Glutamatergic neuron (in vitro differentiated cells): ENCODE measurements around the gene SNX13. TPM values are rescaled to one million over a fixed set of nuclear protein-coding genes. Genes with fewer than 3 reads are reported as not detected.
"Not testable (repeated sequence)": the region's sequence is repeated elsewhere in the genome, so short reads cannot be mapped to it uniquely, and the experiment has no call there.

Source experiments
- DNase-seq: peaks from one replicate; pipeline ENCODE4 v3.0.0; 2022
- H3K27ac Mint-ChIP-seq: one replicate; pipeline ENCODE4 v1.8.0; 2020; ENCODE audit warnings: mild to moderate bottlenecking, mixed read lengths, inconsistent platforms; ENCODE audit not compliant: unreplicated experiment
- H3K27me3 Mint-ChIP-seq: one replicate; pipeline ENCODE4 v1.8.0; 2020; ENCODE audit warnings: mild to moderate bottlenecking, moderate library complexity, mixed read lengths, inconsistent platforms; ENCODE audit not compliant: unreplicated experiment
- H3K36me3 Mint-ChIP-seq: one replicate; pipeline ENCODE4 v1.8.0; 2020; ENCODE audit warnings: mild to moderate bottlenecking, mixed read lengths, inconsistent platforms; ENCODE audit not compliant: unreplicated experiment
- H3K4me1 Mint-ChIP-seq: one replicate; pipeline ENCODE4 v1.8.0; 2020; ENCODE audit warnings: mild to moderate bottlenecking, low read depth, mixed read lengths, inconsistent platforms; ENCODE audit not compliant: unreplicated experiment
- H3K4me3 Mint-ChIP-seq: one replicate; pipeline ENCODE4 v1.8.0; 2020; ENCODE audit warnings: mild to moderate bottlenecking, mixed read lengths, inconsistent platforms; ENCODE audit not compliant: unreplicated experiment
- H3K9me3 Mint-ChIP-seq: one replicate; pipeline ENCODE4 v1.8.0; 2020; ENCODE audit warnings: mild to moderate bottlenecking, moderate library complexity, mixed read lengths, inconsistent platforms; ENCODE audit not compliant: unreplicated experiment
- total RNA-seq: library from RNA; stranded (reverse); fragmentation: NEBNext Ultra II Directional; extraction: Animal tissue kit (Norgen Biotek cat#: 25700); gene quantifications from one replicate; pipeline ENCODE4 v1.2.1, GENCODE V29; 2021; ENCODE audit not compliant: unreplicated experiment
- TF ChIP-seq, protein P1 (sequence below): fragments of 200-600 bp; sonication (generic); IDR thresholded peaks from one replicate; pipeline ENCODE4 v1.5.0; 2021; ENCODE audit not compliant: partially characterized antibody, unreplicated experiment

The SNX13 gene
- total RNA-seq, 1 donor from 2014 or later, result 29.9 TPM

DNA sequence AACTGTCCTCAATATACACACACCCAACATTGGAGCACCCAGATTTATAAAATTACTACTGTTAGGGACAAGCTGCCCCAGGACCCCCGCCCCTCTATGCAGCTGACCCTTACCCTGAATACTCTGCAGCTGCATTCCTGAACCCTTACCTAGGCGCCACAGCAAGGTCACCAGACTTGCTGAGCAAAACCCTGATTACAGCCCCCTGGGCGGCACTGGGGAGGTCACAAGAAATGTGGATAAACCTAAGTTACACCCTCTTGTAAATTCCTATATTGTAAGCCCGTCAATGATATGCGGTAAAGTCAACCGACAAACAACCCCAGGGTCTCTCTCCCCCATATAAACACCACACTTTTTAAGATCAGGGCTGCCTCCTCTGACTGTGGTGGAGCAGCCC is 25.1 kb downstream of the SNX13 start:
- H3K4me1 Mint-ChIP-seq, result peaks cover 2% of the 10 kb centered on the region

DNA sequence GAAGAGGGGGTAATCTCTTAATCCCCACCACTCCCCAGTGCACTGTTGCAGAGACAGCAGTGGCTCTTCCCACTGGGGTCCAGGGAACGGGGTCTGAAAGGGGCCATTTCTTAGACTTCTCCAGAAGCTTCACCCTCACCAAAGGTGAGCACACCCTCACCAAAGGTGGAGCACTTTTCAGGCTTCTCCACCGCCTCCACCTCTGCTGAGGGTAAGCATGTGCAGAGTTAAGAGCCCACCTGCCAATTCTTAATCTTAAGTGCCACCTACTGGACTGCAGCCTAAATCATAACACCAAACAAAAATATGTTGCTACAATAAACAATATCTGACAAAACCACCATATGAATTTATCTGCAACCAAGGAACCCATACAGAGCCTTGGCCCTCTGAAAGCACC is 27.0 kb downstream of the SNX13 start:
- no peaks in the 10 kb centered on the region for H3K9me3 Mint-ChIP-seq
- no peak overlapping the region for H3K4me3 Mint-ChIP-seq
- DNase-seq, result no peak
- no peak overlapping the region for H3K27ac Mint-ChIP-seq
- no peaks in the 10 kb centered on the region for H3K27me3 Mint-ChIP-seq
- H3K36me3 Mint-ChIP-seq, result no peaks in the 10 kb centered on the region
- TF ChIP-seq, protein P1, sequence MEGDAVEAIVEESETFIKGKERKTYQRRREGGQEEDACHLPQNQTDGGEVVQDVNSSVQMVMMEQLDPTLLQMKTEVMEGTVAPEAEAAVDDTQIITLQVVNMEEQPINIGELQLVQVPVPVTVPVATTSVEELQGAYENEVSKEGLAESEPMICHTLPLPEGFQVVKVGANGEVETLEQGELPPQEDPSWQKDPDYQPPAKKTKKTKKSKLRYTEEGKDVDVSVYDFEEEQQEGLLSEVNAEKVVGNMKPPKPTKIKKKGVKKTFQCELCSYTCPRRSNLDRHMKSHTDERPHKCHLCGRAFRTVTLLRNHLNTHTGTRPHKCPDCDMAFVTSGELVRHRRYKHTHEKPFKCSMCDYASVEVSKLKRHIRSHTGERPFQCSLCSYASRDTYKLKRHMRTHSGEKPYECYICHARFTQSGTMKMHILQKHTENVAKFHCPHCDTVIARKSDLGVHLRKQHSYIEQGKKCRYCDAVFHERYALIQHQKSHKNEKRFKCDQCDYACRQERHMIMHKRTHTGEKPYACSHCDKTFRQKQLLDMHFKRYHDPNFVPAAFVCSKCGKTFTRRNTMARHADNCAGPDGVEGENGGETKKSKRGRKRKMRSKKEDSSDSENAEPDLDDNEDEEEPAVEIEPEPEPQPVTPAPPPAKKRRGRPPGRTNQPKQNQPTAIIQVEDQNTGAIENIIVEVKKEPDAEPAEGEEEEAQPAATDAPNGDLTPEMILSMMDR, result no peak
- H3K4me1 Mint-ChIP-seq, result peaks cover 2% of the 10 kb centered on the region

More for the DNA sequence above, 25.1 kb downstream of the SNX13 start:
- no peak for DNase-seq
- no peaks in the 10 kb centered on the region for H3K27me3 Mint-ChIP-seq
- TF ChIP-seq, protein P1, result no peak
- no peaks in the 10 kb centered on the region for H3K36me3 Mint-ChIP-seq
- no peaks in the 10 kb centered on the region for H3K9me3 Mint-ChIP-seq
- no peak overlapping the region for H3K4me3 Mint-ChIP-seq
- no peak overlapping the region for H3K27ac Mint-ChIP-seq

DNA sequence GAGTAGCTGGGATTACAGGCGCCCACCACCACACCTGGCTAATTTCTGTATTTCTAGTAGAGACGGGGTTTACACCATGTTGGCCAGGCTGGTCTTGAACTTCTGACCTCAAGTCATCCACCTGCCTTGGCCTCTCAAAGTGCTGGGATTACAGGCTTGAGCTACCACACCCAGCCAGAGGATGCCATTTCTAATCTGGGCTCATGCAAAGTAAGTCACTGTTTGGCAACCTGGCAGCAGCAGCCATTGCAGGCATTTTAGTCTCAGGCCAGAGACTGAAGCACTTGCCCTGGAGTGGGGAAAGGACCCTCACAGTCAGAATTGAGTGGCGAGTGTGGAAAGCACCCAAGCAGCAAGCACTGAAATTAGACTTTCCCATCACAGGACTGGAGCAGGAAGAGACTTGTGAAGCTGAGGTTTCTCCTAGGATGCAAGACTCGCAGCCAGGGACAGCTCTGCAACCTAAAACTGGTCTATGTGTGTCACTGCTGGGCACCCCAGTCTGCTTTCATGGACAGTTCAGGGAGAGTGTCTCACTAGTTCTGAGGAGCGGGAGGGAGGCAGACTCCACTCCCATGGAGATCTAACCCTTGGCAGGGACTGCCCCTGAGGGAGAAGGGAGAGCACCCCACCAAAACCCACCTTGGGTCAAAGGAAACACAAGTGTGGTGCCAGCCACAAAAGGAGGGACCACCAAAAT is 27.6 kb downstream of the SNX13 start:
- Mint-ChIP-seq H3K27ac (no peak overlapping the region), H3K36me3 (no peaks in the 10 kb centered on the region), H3K9me3 (no peaks in the 10 kb centered on the region), H3K4me1 (peaks cover 2% of the 10 kb centered on the region), H3K4me3 (no peak overlapping the region), H3K27me3 (no peaks in the 10 kb centered on the region)
- TF ChIP-seq, protein P1, result no peak
- no peak for DNase-seq

DNA sequence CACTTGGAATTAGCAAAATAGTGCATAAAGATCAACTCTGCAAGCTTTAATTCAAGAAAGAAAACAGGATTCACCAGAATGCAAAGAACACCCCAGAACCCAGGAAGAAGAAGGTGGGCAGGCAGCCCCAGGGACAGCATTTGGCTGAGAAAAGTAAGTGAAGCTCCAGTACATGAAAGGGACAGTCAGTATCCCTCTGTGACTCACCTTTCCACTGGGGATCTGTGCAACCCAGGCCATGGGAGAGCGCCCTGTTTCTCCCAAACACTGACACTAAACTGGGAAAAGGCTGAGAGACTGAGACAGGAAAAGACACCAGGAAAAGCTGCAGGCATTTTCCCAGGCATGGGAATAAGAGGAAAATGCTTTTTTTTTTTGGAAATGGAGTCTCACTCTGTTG is 28.2 kb downstream of the SNX13 start:
- H3K4me3 Mint-ChIP-seq, result no peak overlapping the region
- H3K9me3 Mint-ChIP-seq, result no peaks in the 10 kb centered on the region
- no peak for DNase-seq
- peaks cover 2% of the 10 kb centered on the region for H3K4me1 Mint-ChIP-seq
- H3K27me3 Mint-ChIP-seq, result no peaks in the 10 kb centered on the region
- no peaks in the 10 kb centered on the region for H3K36me3 Mint-ChIP-seq
- H3K27ac Mint-ChIP-seq, result no peak overlapping the region
- TF ChIP-seq, protein P1, result no peak

DNA sequence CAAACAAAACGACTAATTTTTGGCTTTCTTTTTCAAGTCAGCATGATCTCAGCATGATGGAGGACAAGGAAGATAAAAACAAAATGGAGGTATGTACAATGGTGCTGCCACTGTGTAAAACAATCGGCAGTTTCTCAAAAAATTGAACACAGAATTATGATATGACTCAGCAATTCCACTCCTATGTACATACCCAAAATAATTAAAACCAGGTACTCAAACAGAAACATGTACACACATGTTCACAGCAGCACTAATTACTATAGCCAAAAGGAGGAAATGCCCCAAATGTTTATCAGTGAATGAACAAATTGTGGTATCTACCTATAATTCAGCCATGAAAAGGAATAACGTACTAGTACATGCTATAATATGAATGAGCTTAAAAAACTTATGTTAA is 29.9 kb downstream of the SNX13 start:
- H3K36me3 Mint-ChIP-seq, result no peaks in the 10 kb centered on the region
- no peak overlapping the region for H3K27ac Mint-ChIP-seq
- TF ChIP-seq, protein P1, result no peak
- H3K4me1 Mint-ChIP-seq, result peaks cover 2% of the 10 kb centered on the region
- DNase-seq, result no peak
- no peaks in the 10 kb centered on the region for H3K27me3 Mint-ChIP-seq
- H3K4me3 Mint-ChIP-seq, result no peak overlapping the region
- no peaks in the 10 kb centered on the region for H3K9me3 Mint-ChIP-seq

DNA sequence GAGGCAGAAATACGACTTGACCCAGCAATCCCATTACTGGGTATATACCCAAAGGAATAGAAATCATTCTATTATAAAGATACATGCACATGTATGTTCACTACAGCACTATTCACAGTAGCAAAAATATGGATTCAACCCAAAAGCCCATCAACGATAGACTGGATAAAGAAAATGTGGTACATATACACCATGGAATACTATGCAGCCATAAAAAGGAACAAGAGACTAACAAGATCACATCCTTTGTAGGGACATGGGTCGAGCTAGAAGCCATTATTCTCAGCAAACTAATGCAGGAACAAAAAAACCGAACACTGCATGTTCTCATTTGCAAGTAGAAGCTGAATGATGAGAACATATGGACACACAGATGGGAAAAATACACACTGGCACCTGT is 31.0 kb downstream of the SNX13 start:
- H3K4me3 Mint-ChIP-seq, H3K27me3 Mint-ChIP-seq, H3K36me3 Mint-ChIP-seq, H3K27ac Mint-ChIP-seq, H3K9me3 Mint-ChIP-seq, DNase-seq, H3K4me1 Mint-ChIP-seq: not testable (repeated sequence)
